Cardiac fibroblast (primary cell): Measurements from ENCODE around the gene COL27A1.

Source experiments
- DNase-seq, 2 donors: peaks; one replicate each; pipeline versions ENCODE4 v3.0.0 to v3.0.0-alpha.2; 2010; ENCODE audit warnings: low read depth in 2 of 2
- H3K4me3 ChIP-seq, 2 donors: replicated peaks in 1 of 2; 1 replicate in 1 of 2; 2 replicates in 1 of 2; pipeline ENCODE4 v1.5.1; 2011; ENCODE audit warnings: low read depth in 2 of 2, low read length in 2 of 2, mild to moderate bottlenecking in 2 of 2, moderate library complexity in 1 of 2
- TF ChIP-seq, protein P1 (sequence below): IDR thresholded peaks from one replicate; pipeline ENCODE4 v1.5.1; 2011; ENCODE audit warnings: low read depth, mild to moderate bottlenecking, low read length, inconsistent platforms

The COL27A1 gene

DNA sequence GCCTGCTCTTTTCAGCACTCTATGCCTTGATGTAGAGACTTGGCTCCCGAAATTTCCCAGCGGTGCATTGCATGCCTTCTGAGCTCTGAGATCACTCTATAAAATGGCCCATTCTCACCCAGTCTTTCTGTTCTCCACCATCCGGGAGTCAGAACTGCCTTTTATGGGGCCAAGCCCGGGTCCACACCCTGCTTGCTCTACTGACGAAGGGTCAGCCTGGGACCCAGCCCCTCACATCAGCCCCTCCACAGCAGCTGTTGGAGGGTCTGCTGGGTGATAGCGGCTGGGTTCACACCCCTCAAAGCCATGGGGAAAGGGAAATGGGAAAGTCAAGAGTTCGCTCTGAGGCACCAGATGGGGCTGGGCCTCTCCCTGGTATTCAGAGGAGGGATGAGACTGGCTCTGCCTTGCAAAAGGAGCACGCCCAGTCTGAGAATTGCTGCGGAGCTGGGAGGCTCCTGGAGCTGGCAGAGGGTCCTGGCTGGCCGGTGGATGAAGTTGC is 101.5 kb downstream of the COL27A1 start:
- no peak overlapping the region for H3K4me3 ChIP-seq
- DNase-seq, result no peak
- TF ChIP-seq, protein P1, sequence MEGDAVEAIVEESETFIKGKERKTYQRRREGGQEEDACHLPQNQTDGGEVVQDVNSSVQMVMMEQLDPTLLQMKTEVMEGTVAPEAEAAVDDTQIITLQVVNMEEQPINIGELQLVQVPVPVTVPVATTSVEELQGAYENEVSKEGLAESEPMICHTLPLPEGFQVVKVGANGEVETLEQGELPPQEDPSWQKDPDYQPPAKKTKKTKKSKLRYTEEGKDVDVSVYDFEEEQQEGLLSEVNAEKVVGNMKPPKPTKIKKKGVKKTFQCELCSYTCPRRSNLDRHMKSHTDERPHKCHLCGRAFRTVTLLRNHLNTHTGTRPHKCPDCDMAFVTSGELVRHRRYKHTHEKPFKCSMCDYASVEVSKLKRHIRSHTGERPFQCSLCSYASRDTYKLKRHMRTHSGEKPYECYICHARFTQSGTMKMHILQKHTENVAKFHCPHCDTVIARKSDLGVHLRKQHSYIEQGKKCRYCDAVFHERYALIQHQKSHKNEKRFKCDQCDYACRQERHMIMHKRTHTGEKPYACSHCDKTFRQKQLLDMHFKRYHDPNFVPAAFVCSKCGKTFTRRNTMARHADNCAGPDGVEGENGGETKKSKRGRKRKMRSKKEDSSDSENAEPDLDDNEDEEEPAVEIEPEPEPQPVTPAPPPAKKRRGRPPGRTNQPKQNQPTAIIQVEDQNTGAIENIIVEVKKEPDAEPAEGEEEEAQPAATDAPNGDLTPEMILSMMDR, result no peak

DNA sequence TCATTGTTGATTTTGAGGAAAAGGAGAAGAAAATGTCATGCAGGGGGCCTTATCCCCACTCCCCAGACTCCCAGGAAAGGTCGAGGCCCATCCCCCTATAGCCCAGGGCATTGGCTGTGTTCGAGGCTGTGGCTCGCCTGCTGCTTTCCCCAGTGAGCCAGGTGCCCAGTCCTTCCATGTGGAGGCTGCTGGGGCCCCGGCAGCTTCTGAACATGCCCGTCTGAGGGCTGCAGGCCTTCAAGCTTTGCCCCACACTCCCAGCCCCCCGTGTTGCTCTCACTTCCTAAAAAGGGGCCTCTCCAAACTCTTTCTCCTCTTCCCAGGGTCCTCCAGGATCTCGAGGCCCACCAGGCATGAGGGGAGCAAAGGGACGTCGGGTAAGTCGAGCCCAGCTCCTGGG is 102.9 kb downstream of the COL27A1 start:
- TF ChIP-seq, protein P1, result no peak
- H3K4me3 ChIP-seq, result no peak overlapping the region
- no peak for DNase-seq

DNA sequence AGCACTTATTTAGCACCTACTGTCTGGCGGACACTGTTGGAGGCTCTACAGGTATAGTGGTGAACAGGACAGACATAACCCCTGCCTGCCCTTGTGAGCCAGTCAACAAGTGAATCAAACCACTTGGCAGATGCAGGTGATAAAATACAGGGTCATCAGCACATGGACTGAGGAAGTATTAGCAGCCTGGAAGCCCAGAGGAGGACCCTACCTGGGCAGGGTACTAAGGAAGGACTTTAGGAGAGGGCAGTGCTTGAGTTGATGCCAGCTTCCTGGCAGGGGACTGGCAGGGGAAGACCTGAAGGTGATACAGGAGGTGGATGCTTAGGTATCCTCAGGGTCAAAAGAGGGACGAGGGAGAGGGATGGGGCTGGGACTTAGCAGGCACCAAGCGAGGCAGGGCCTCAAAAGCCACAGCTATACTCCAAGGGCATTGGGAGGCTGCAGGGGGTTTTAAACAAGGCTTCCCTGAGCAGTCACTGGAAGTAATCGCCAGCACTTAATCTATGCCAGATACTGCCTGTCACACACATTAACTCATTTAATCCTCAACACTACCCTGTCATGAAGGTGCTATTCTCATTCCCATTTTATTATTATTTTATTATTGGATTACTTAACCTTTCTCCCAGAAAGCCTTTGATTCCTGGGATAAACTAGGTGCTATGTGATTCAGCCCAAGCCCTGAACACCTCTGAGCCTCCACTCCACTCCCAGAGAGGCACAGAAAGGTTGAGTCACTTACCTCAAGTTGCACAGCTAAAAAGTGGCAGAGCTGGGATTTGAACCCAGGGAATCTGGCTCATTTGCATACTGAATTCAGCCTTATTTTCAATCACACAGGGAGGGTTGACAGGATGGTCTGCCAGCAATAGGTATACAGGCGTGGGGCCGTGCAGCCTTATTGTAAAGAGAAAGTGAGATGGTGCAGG is 103.8 kb downstream of the COL27A1 start:
- TF ChIP-seq, protein P1, result no peak
- no peak for DNase-seq
- H3K4me3 ChIP-seq, result no peak overlapping the region

DNA sequence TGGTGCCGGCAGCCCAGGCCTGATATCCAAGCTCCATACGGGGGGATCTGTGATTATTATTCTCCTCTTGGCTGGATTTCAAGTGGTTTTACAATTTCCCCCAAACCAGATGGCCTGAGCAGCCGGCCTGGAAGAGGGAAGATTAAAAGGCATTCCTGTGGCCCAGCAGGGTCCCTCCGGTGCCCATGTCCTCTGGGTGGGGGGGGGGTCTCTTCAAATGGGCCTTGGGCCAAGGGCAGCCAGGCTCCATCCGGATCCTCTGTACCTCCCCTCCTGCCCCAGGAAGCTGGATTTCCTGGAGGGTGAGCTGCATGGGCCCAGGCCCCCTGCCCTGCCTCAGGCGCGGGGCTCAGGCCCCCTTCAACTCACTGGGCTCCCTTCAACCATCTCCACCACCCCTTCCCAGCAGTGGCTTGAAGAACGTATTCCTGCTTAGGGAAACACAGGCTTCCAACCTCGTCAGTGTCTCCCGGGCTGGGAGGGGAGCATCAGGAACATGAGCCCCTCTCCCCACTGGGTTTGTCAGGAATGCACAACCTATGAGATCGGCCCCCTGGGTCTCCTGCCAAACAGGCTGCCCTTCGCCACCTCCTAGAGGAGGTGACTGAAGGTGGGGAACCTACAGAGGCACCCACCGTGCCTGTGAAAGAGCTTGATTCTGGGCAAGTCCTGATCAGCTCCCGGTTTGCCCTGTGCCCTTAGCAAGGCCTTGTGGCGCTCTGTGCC is 104.6 kb downstream of the COL27A1 start:
- no peak for DNase-seq
- H3K4me3 ChIP-seq, result no peak overlapping the region
- TF ChIP-seq, protein P1, result no peak

DNA sequence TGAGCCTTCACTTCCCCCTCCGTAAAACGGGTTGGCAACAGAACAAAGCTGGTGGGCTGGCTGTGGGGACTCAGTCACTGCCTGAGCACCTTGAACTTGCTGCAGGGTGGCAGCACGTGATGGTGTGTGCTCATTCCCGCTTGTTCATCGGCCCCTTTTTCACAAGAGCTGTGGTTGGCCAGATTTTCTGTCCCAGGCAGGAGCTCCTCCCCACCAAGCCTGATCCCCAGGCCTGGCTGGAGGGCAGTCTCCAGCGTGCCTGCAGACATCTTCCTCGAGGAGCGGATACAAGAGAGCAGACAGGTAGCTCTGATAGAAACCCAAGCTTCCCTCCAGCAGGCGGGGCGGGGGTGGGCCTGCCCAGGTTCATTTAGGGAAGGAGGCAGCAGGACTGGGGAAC is 105.7 kb downstream of the COL27A1 start:
- TF ChIP-seq, protein P1, result no peak
- H3K4me3 ChIP-seq, result no peak overlapping the region
- no peak for DNase-seq

DNA sequence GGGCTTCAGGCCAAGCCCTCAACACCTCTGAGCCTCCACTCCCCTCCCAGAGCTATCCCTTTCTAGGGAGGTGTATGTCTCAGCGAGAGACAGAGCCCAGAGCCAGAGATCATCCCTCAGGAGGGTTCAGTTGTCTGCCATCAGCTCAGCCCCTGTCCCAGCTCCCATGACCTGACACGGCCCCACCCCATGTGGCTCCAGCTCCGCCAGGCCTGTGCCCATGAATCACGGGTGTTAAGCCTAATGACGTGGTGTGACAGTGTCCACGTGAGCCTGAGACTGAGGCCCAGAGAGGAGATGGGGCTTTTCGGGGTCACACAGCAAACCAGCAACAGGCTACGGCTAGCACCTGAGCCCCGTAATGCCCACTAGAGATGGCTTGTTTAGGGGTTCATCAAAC is 106.7 kb downstream of the COL27A1 start:
- TF ChIP-seq, protein P1, result no peak
- DNase-seq, result no peak
- H3K4me3 ChIP-seq, result no peak overlapping the region
